Activated B cell treated with CpG ODN at 0.5 μM for 24 hours (primary cell): Measurements from ENCODE around the gene ZBTB8OS. TPM values are rescaled to one million over a fixed set of nuclear protein-coding genes. Genes with fewer than 3 reads are reported as not detected.
"Not testable (repeated sequence)": the region's sequence is repeated elsewhere in the genome, so short reads cannot be mapped to it uniquely, and the experiment has no call there.

ENCODE experiments used
- ATAC-seq: fragments of 200-7000 bp; cut with Tn5 transposase; one replicate; pipeline ENCODE4 v1.10.0; 2021; ENCODE audit warnings: low read depth, mild to moderate bottlenecking, moderate library complexity
- CTCF ChIA-PET: fragments of 350-600 bp; sonication (Branson Sonifier 250); formaldehyde crosslinking; loops from one replicate; lab custom pipeline; 2021; ENCODE audit warnings: antibody characterized with exemption; lab: Charles Lee
- POLR2A ChIA-PET: fragments of 350-600 bp; sonication (Branson Sonifier 250); formaldehyde crosslinking; loops from one replicate; lab custom pipeline; 2021; ENCODE audit warnings: antibody characterized with exemption; lab: Charles Lee
- DNase-seq: peaks from one replicate; pipeline ENCODE4 v3.0.0; 2022
- H3K27ac Mint-ChIP-seq: one replicate; pipeline ENCODE4 v1.8.0; 2020; ENCODE audit warnings: mixed read lengths
- H3K27me3 Mint-ChIP-seq: one replicate; pipeline ENCODE4 v1.8.0; 2021; ENCODE audit warnings: mixed read lengths
- H3K36me3 Mint-ChIP-seq: one replicate; pipeline ENCODE4 v1.8.0; 2021; ENCODE audit warnings: low read depth, mixed read lengths
- H3K4me1 Mint-ChIP-seq: one replicate; pipeline ENCODE4 v1.8.0; 2021; ENCODE audit warnings: mixed read lengths
- H3K4me3 Mint-ChIP-seq: one replicate; pipeline ENCODE4 v1.8.0; 2020; ENCODE audit warnings: mild to moderate bottlenecking, mixed read lengths
- H3K9me3 Mint-ChIP-seq: one replicate; pipeline ENCODE4 v1.8.0; 2020; ENCODE audit warnings: mixed read lengths
- intact Hi-C: fragments of 100-400 bp; cut with micrococcal nuclease; formaldehyde crosslinking; loops from one replicate; pipeline ENCODE4 v1.15.1; 2024
- total RNA-seq: library from RNA; stranded (reverse); gene quantifications from 2 replicates; pipeline ENCODE4 v1.2.3, GENCODE V29; 2022
- TF ChIP-seq, protein P1 (sequence below): fragments of 200-600 bp; IDR thresholded peaks from one replicate; pipeline ENCODE4 v1.8.0; 2022; ENCODE audit warnings: antibody characterized with exemption, mild to moderate bottlenecking

The ZBTB8OS gene
- total RNA-seq, 1 donor from 2014 or later, result 65.3 TPM

DNA sequence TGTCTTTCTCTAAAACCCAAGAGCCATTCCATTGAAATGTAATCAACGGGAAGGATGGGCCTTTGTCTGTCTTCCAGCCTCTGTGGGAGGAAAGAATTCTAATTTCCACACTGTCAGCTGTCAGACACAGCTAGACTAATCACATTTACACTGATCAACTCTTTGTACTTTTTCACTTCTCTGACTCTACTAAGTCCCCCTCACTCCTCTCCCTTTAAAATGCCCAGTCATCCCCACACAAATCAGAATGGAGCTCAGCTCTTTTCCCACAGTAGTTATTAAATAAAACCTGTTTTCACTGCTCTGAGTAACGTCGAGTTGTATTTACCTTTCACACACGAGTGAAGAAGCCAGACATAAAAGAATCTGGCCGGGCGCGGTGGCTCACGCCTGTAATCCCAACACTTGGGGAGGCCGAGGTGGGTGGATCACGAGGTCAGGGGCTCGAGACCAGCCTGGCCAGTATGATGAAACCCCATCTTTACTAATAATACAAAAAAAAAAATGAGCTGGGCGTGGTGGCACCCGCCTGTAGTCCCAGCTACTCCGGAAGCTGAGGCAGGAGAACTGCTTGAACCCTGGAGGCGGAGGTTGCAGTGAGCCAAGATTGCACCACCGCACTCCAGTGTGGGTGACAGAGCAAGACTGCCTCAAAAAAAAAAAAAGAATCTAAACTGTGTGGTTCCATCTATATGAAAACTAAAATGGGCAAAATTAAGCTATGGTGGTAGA is 13.3 kb downstream of the ZBTB8OS start:
- H3K9me3 Mint-ChIP-seq, result no peaks in the 10 kb centered on the region
- peaks cover 4% of the 10 kb centered on the region for H3K4me1 Mint-ChIP-seq
- H3K27me3 Mint-ChIP-seq, result no peaks in the 10 kb centered on the region
- H3K27ac Mint-ChIP-seq, result no peak overlapping the region
- TF ChIP-seq, protein P1, sequence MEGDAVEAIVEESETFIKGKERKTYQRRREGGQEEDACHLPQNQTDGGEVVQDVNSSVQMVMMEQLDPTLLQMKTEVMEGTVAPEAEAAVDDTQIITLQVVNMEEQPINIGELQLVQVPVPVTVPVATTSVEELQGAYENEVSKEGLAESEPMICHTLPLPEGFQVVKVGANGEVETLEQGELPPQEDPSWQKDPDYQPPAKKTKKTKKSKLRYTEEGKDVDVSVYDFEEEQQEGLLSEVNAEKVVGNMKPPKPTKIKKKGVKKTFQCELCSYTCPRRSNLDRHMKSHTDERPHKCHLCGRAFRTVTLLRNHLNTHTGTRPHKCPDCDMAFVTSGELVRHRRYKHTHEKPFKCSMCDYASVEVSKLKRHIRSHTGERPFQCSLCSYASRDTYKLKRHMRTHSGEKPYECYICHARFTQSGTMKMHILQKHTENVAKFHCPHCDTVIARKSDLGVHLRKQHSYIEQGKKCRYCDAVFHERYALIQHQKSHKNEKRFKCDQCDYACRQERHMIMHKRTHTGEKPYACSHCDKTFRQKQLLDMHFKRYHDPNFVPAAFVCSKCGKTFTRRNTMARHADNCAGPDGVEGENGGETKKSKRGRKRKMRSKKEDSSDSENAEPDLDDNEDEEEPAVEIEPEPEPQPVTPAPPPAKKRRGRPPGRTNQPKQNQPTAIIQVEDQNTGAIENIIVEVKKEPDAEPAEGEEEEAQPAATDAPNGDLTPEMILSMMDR, result no peak
- no peak overlapping the region for H3K4me3 Mint-ChIP-seq
- intact Hi-C loops, result no loop called here
- ChIA-PET CTCF (no interaction called here), POLR2A (interaction anchor here (0.6 to 1.2 kb wide), 2 partner anchors 14 to 16 kb away, joined by 3 read pairs; partner anchors contain the start of gene RBBP4)
- no peak for ATAC-seq
- no peak for DNase-seq
- H3K36me3 Mint-ChIP-seq, result peaks cover 49% of the 10 kb centered on the region

DNA sequence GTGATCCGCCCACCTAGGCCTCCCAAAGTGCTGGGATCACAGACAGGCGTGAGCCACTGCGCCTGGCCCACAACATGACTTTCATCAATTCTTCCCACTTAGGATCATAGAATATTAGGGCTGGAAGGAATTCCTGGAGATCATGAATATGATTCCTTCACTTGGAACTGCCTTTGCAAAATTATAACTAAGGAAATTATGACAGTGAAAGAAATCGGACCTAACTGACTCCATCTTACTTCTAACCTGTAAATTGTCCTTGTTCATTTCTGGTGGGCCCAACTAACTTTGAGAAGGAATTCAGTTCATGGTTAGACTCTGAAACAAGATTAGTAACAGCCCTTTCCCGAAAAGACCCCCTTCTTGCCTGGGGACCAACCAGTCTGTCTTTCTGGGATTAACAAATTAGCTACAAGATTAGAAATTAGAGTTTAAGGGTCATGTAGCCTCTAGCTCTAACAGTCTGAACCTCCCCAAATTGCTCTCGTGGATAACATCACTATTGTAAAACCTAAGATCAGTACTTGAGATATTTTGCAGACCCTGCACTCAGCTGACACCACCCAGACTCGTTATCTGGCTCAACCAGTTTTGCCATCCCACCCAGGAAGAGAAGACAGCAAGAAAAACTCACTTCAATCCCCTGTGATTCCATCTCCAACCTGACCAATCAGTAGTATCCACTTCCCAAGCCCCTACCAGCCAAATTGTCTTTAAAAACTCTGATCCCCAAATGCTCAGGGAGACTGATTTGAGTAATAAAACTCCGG is 14.7 kb downstream of the ZBTB8OS start:
- TF ChIP-seq, protein P1, result no peak
- POLR2A ChIA-PET, result interaction anchor here (0.6 kb wide), 1 partner anchor 56 kb away, joined by 5 read pairs; no protein-coding TSS in a partner anchor
- Mint-ChIP-seq H3K4me3 (no peak overlapping the region), H3K36me3 (peaks cover 56% of the 10 kb centered on the region), H3K4me1 (peaks cover 4% of the 10 kb centered on the region), H3K27me3 (no peaks in the 10 kb centered on the region), H3K9me3 (no peaks in the 10 kb centered on the region), H3K27ac (no peak overlapping the region)
- CTCF ChIA-PET, result no interaction called here
- intact Hi-C loops, result no loop called here
- ATAC-seq (no peak), DNase-seq (no peak)

DNA sequence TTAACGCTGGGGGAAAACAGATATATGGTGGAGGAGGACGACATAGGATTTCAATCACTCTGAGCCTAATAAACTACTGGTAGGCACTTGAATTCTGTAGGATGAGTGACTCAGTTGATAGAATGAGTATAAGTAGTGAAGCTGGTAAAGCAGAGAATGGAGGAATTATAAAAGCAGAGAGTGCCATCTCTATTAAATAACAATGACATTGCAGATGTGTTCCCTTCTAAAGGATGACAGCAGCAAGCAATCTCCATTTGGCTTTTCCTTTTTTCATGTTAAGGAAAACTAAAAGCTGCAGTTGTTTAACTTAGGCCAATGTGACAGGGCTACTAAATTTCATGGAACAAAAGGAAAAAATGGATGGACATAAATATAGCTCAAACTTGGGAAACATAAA is 17.5 kb downstream of the ZBTB8OS start:
- Mint-ChIP-seq H3K27ac (no peak overlapping the region), H3K4me3 (no peak overlapping the region), H3K27me3 (no peaks in the 10 kb centered on the region), H3K9me3 (no peaks in the 10 kb centered on the region), H3K36me3 (peaks cover 64% of the 10 kb centered on the region), H3K4me1 (peaks cover 6% of the 10 kb centered on the region)
- intact Hi-C loops, result no loop called here
- TF ChIP-seq, protein P1, result no peak
- ChIA-PET POLR2A (no interaction called here), CTCF (no interaction called here)
- DNase-seq, result no peak
- no peak for ATAC-seq

DNA sequence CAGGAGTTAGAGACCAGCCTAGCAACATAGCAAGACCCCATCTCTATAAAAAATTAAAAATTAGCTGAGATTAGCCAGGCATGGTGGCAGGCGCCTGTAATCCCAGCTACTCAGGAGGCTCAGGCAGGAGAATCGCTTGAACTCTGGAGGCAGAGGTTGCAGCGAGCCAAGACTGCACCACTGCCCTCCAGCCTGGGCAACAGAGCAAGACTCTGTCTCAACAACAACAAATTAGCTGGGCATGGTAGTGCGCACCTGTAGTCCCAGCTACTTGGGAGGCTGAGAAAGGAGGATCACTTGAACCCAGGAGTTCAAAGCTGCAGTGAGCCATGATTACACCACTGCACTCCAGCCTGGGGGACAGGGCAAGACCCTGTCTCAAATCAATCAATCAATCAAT is 20.2 kb downstream of the ZBTB8OS start:
- intact Hi-C loops, H3K27me3 Mint-ChIP-seq, ATAC-seq, H3K9me3 Mint-ChIP-seq, H3K4me3 Mint-ChIP-seq, H3K27ac Mint-ChIP-seq, DNase-seq, CTCF ChIA-PET: not testable (repeated sequence)
- H3K36me3 Mint-ChIP-seq, result peaks cover 60% of the 10 kb centered on the region
- POLR2A ChIA-PET, result interaction anchor here (0.6 kb wide), 1 partner anchor 28 kb away, joined by 3 read pairs; no protein-coding TSS in a partner anchor
- H3K4me1 Mint-ChIP-seq, result peaks cover 12% of the 10 kb centered on the region

DNA sequence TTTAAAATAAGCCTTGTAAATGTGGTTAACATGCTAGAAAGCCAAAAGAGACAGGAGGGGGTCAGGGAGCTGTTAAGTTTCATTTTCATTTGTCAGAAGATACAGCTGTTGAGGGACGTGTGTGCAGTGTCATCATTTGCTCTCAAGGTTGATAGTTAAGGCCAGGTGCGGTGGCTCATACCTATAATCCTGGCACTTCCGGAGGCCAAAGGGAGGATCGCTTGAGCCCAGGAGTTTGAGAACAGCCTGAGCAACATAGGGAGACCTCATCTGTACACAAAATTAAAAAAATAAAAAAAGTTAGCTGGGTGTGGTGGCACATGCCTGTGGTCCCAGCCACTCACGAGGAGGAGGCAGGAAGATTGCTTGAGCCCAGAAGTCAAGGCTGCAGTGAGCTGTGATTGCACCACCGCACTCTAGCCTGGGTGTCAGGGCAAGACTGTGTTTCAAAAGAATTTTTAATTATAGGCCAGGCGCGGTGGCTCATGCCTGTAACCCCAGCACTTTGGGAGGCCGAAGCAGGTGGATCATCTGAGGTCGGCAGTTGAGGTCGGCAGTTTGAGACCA is 22.7 kb downstream of the ZBTB8OS start:
- intact Hi-C loops, result no loop called here
- peak; percentile 56 for ATAC-seq
- POLR2A ChIA-PET, result interaction anchor here (1.3 kb wide), 1 partner anchor 23 kb away, joined by 7 read pairs; the partner anchor contains the start of gene RBBP4
- no peaks in the 10 kb centered on the region for H3K9me3 Mint-ChIP-seq
- peaks cover 51% of the 10 kb centered on the region for H3K36me3 Mint-ChIP-seq
- H3K27ac Mint-ChIP-seq, result peak overlapping the region; percentile 70
- TF ChIP-seq, protein P1, result no peak
- CTCF ChIA-PET, result no interaction called here
- DNase-seq, result no peak
- H3K4me1 Mint-ChIP-seq, result peaks cover 25% of the 10 kb centered on the region
- no peaks in the 10 kb centered on the region for H3K27me3 Mint-ChIP-seq
- H3K4me3 Mint-ChIP-seq, result no peak overlapping the region
